Lung (tissue), 12 donors: Measurements from ENCODE around the gene AIFM3. TPM values are rescaled to one million over a fixed set of nuclear protein-coding genes. Genes with fewer than 3 reads are reported as not detected.

Source experiments
- ATAC-seq: fragments of 200-7000 bp; cut with Tn5 transposase; one replicate; pipeline ENCODE4 v1.9.1; 2020; ENCODE audit warnings: moderate number of reproducible peaks; ENCODE audit not compliant: insufficient read depth, low FRiP score
- DNase-seq, 3 donors: peaks; one replicate each; pipeline ENCODE4 v3.0.0-alpha.2; 2013 to 2017
- H3K27ac ChIP-seq, 2 donors: one replicate each; pipeline ENCODE4 v1.5.1; 2013; ENCODE audit warnings: mild to moderate bottlenecking in 2 of 2, moderate library complexity in 2 of 2, control low read depth in 1 of 2, inconsistent platforms in 1 of 2, low read depth in 1 of 2, low read length in 1 of 2
- H3K27me3 ChIP-seq, 3 donors: one replicate each; pipeline ENCODE4 v1.5.1; 2013; ENCODE audit warnings: low read length in 2 of 3; ENCODE audit not compliant: control insufficient read depth in 3 of 3, insufficient read depth in 3 of 3
- H3K36me3 ChIP-seq, 4 donors: one replicate each; pipeline ENCODE4 v1.5.1; 2013; ENCODE audit warnings: low read length in 4 of 4, mild to moderate bottlenecking in 1 of 4, moderate library complexity in 1 of 4; ENCODE audit not compliant: control insufficient read depth in 4 of 4, insufficient read depth in 4 of 4
- H3K4me1 ChIP-seq, 5 donors: one replicate each; pipeline ENCODE4 v1.5.1; 2013; ENCODE audit warnings: low read length in 5 of 5, mild to moderate bottlenecking in 2 of 5, moderate library complexity in 1 of 5; ENCODE audit not compliant: control insufficient read depth in 5 of 5, insufficient read depth in 5 of 5
- H3K4me3 ChIP-seq: one replicate; pipeline ENCODE4 v1.5.1; 2013; ENCODE audit warnings: mild to moderate bottlenecking, control low read depth, moderate library complexity
- H3K9ac ChIP-seq, 2 donors: one replicate each; pipeline ENCODE4 v1.5.1; 2013; ENCODE audit warnings: low read length in 2 of 2, control low read depth in 1 of 2; ENCODE audit not compliant: insufficient read depth in 1 of 2
- H3K9me3 ChIP-seq, 4 donors: one replicate each; pipeline ENCODE4 v1.5.1; 2013; ENCODE audit warnings: low read length in 3 of 4, mild to moderate bottlenecking in 1 of 4, moderate library complexity in 1 of 4; ENCODE audit not compliant: control insufficient read depth in 4 of 4, insufficient read depth in 3 of 4
- CTCF ChIP-seq: IDR thresholded peaks from 2 replicates; pipeline ENCODE4 v1.5.1; 2012; ENCODE audit warnings: mild to moderate bottlenecking; ENCODE audit errors: control extremely low read depth, extremely low read depth
- whole genome bisulfite sequencing, 2 donors: extraction: QIAGEN DNeasy Blood & Tissue Kit; methylation state at CpG; one replicate each; pipeline ENCODE4 v1.1.7; 2013; 5-methylcytosine and 5-hydroxymethylcytosine counted together
- polyA plus RNA-seq, 2 donors: library from polyadenylated mRNA; stranded (reverse); fragments of 200-250 nt; gene quantifications; one replicate each; pipeline ENCODE4 v1.2.1, GENCODE V29; 2013
- total RNA-seq, 2 donors: library from RNA; depleted of rRNA in 1 of 2; stranded (reverse); fragments of >200 nt in 1 of 2; gene quantifications; one replicate each; pipeline ENCODE4 v1.2.1, GENCODE V29; 2014 to 2021
- donor health status: control.
- donor health status: control.
- donor health status: Bipolar disorder and iron deficiency.
- donor health status: healthy.
- donor health status: DM: yes; HTN: yes; CAD: no.

The AIFM3 gene
- total and polyA plus RNA-seq, 4 donors = 0.48 to 7.5 (median 4.8) TPM

DNA sequence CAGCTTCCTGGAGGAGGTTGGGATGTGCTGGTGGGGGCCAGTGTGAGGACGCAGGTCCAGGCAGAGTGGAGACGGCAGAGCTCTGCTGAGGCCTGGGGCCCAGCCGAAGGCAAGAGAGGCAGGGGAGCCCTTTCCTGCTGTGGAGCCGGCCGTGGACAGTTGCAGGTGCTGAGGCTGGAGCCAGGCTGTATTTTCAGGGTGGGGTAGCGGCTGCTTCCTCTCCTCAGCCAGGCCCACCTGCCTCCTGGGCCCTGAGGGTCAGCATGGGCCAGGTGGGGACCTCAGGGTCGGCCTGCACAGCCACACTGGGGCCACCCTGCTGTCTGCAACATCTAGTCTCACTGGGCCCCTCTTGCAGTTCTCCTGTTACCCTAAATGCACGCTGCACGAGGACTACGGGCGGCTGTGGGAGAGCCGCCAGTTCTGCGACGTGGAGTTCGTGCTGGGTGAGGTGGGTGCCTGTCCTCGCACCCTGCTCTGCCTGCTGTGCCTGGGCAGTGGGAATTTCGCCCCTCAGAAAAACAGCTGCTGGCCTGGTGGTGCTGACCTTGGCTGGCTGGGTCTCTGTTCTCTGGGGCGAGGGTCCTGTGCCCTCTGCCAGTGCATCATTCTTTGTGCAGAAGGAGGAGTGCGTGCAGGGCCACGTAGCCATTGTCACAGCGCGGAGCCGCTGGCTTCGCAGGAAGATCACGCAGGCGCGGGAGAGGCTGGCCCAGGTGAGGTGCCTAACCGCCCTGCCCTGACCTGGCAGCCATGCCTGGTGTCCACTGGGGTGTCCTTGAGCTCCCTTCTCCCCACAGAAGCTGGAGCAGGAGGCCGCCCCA is 26.5 kb downstream of the AIFM3 start:
- H3K9ac ChIP-seq = no peak overlapping the region
- no peak for ATAC-seq
- 97% methylated on average over 29 of the region's 29 CpGs for WGBS, 2 donors
- no peaks in the 10 kb centered on the region for H3K9me3 ChIP-seq
- H3K27ac ChIP-seq = no peak overlapping the region
- H3K27me3 ChIP-seq = no peaks in the 10 kb centered on the region
- H3K4me1 ChIP-seq = no peaks in the 10 kb centered on the region
- no peak for TF ChIP-seq CTCF
- no peak for DNase-seq
- peaks cover 3 to 70% (median 10%) of the 10 kb centered on the region in 4 donors for H3K36me3 ChIP-seq
- no peak overlapping the region for H3K4me3 ChIP-seq

- Histone ChIP-seq H3K9ac (no peak overlapping the region), H3K4me3 (no peak overlapping the region), H3K27me3 (no peaks in the 10 kb centered on the region), H3K36me3 (peaks cover 3 to 73% (median 10%) of the 10 kb centered on the region in 4 donors), H3K4me1 (peaks cover 0 to 1% (median 0%) of the 10 kb centered on the region in 5 donors), H3K9me3 (no peaks in the 10 kb centered on the region), H3K27ac (no peak overlapping the region)
- 93 to 94% methylated on average over 30 of the region's 30 CpGs for WGBS, 2 donors
- no peak for DNase-seq
- no peak for TF ChIP-seq CTCF
- ATAC-seq = no peak
Observed at GRCh38 chr22:20994128-20994901, 27.3 kb downstream of the AIFM3 start.

DNA sequence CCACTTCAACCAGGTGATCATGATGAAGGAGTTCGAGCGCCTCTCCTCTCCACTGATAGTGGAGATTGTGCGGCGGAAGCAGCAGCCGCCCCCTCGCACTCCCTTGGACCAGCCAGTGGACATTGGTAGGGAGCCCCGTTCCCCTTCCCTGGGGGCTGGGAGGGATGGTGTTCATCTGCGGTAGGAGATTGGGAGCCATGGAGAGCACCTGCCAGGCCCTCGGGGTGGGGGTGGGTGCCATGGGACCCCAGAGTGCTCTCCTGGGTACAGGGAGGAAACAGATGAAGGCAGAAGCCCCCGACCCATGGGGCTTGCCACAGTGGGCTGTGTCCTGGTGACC is 27.8 kb downstream of the AIFM3 start:
- no peak for TF ChIP-seq CTCF
- no peaks in the 10 kb centered on the region for H3K27me3 ChIP-seq
- peaks cover 3 to 78% (median 10%) of the 10 kb centered on the region in 4 donors for H3K36me3 ChIP-seq
- no peak overlapping the region for H3K9ac ChIP-seq
- no peak overlapping the region for H3K4me3 ChIP-seq
- peaks cover 0 to 3% (median under 1%) of the 10 kb centered on the region in 5 donors for H3K4me1 ChIP-seq
- no peak for ATAC-seq
- H3K27ac ChIP-seq = no peak overlapping the region
- no peaks in the 10 kb centered on the region for H3K9me3 ChIP-seq
- 94 to 96% methylated on average over 10 of the region's 10 CpGs for WGBS, 2 donors
- no peak for DNase-seq
